ENCODE results near the gene CORO2B. TPM values are rescaled to one million over a fixed set of nuclear protein-coding genes. Genes with fewer than 3 reads are reported as not detected.

Gene CORO2B
- polyA plus RNA-seq, 3 donors, result 0.03 TPM; not detected in 2

- Histone ChIP-seq H3K9ac (ENCODE audit: insufficient read depth, low read length, poor library complexity, severe bottlenecking) (no peak overlapping the region), H4K20me1 (ENCODE audit: insufficient read depth, low read length) (no peaks in the 10 kb centered on the region), H3K27ac (ENCODE audit: low read depth in 1 of 2, low read length in 2 of 2) (no peak overlapping the region), H3K9me3 (replicated peaks in 1 of 2; ENCODE audit: control insufficient read depth in 1 of 2, insufficient read depth in 1 of 2, low read length in 2 of 2) (no peaks in the 10 kb centered on the region), H3K79me2 (ENCODE audit: insufficient read depth, low read length) (no peaks in the 10 kb centered on the region), H3K36me3 (replicated peaks in 1 of 2; ENCODE audit: control insufficient read depth in 1 of 2, insufficient read depth in 2 of 2, low read length in 2 of 2) (no peaks in the 10 kb centered on the region), H3K27me3 (ENCODE audit: control insufficient read depth in 2 of 2, insufficient read depth in 2 of 2, low read length in 2 of 2) (no peaks in the 10 kb centered on the region), H3K4me1 (ENCODE audit: control insufficient read depth in 1 of 2, insufficient read depth in 2 of 2, low read length in 2 of 2) (no peaks in the 10 kb centered on the region), H2AFZ (ENCODE audit: insufficient read depth, low read depth, low read length, poor library complexity, severe bottlenecking) (no peak overlapping the region), H3K4me3 (replicated peaks in 1 of 3; ENCODE audit: low read depth in 2 of 3, low read length in 3 of 3) (no peak overlapping the region), H3K4me2 (replicated peaks; ENCODE audit: extremely low read depth, low read length, poor library complexity, severe bottlenecking) (no peak overlapping the region)
- H3K27me3 Mint-ChIP-seq (ENCODE audit: low read depth in 3 of 3), result peaks cover 3 to 6% (median 5%) of the 10 kb centered on the region in 3 donors
- no peak overlapping the region for H3K4me3 Mint-ChIP-seq
- H3K27ac Mint-ChIP-seq, result no peak overlapping the region
- TF ChIP-seq CTCF (IDR thresholded peaks at IDR 0.05), result no peak
- intact Hi-C loops (cut with micrococcal nuclease), result no loop called here
- no CpG with 5 or more reads among the region's 1 CpG for WGBS (ENCODE audit: insufficient coverage)
- no peaks in the 10 kb centered on the region for H3K9me3 Mint-ChIP-seq
- DNase-seq, result no peak
- H3K4me1 Mint-ChIP-seq, result no peaks in the 10 kb centered on the region
- H3K36me3 Mint-ChIP-seq, result no peaks in the 10 kb centered on the region
These were observed 77.6 kb downstream of the CORO2B start for GRCh38 chr15:68656438-68656739.

GRCh38 chr15:68658151-68658550 lies 79.4 kb downstream of the CORO2B start:
- no peaks in the 10 kb centered on the region for H3K36me3 ChIP-seq (replicated peaks in 1 of 2; ENCODE audit: control insufficient read depth in 1 of 2, insufficient read depth in 2 of 2, low read length in 2 of 2)
- H4K20me1 ChIP-seq (ENCODE audit: insufficient read depth, low read length), result no peaks in the 10 kb centered on the region
- no peaks in the 10 kb centered on the region for H3K4me1 Mint-ChIP-seq
- no peaks in the 10 kb centered on the region for H3K79me2 ChIP-seq (ENCODE audit: insufficient read depth, low read length)
- intact Hi-C loops (cut with micrococcal nuclease), result no loop called here
- no peak overlapping the region for H3K4me3 ChIP-seq (replicated peaks in 1 of 3; ENCODE audit: low read depth in 2 of 3, low read length in 3 of 3)
- no peaks in the 10 kb centered on the region for H3K4me1 ChIP-seq (ENCODE audit: control insufficient read depth in 1 of 2, insufficient read depth in 2 of 2, low read length in 2 of 2)
- no peak for DNase-seq
- H3K27me3 Mint-ChIP-seq (ENCODE audit: low read depth in 3 of 3), result peaks cover 0 to 5% (median 3%) of the 10 kb centered on the region in 3 donors
- no peak overlapping the region for H3K4me3 Mint-ChIP-seq
- no peaks in the 10 kb centered on the region for H3K27me3 ChIP-seq (ENCODE audit: control insufficient read depth in 2 of 2, insufficient read depth in 2 of 2, low read length in 2 of 2)
- H3K9me3 Mint-ChIP-seq, result no peaks in the 10 kb centered on the region
- no peak for TF ChIP-seq CTCF (IDR thresholded peaks at IDR 0.05)
- H3K9ac ChIP-seq (ENCODE audit: insufficient read depth, low read length, poor library complexity, severe bottlenecking), result no peak overlapping the region
- H3K9me3 ChIP-seq (replicated peaks in 1 of 2; ENCODE audit: control insufficient read depth in 1 of 2, insufficient read depth in 1 of 2, low read length in 2 of 2), result no peaks in the 10 kb centered on the region
- H3K36me3 Mint-ChIP-seq, result no peaks in the 10 kb centered on the region
- H3K27ac Mint-ChIP-seq, result no peak overlapping the region
- no peak overlapping the region for H3K27ac ChIP-seq (ENCODE audit: low read depth in 1 of 2, low read length in 2 of 2)
- no peak overlapping the region for H2AFZ ChIP-seq (ENCODE audit: insufficient read depth, low read depth, low read length, poor library complexity, severe bottlenecking)
- 17% methylated on average over 6 of the region's 8 CpGs for WGBS (ENCODE audit: insufficient coverage)
- H3K4me2 ChIP-seq (replicated peaks; ENCODE audit: extremely low read depth, low read length, poor library complexity, severe bottlenecking), result no peak overlapping the region

Data from CD14-positive monocyte (primary cell).